Hematopoietic multipotent progenitor cell treated with erythropoietin and hydrocortisone succinate and interleukin-3 and kit ligand, for 8 days (in vitro differentiated cells): ENCODE data around the gene GJA4.
"Not testable (repeated sequence)": the region's sequence is repeated elsewhere in the genome, so short reads cannot be mapped to it uniquely, and the experiment has no call there.

Experiments used
- DNase-seq: peaks from one replicate; pipeline ENCODE4 v3.0.0-alpha.2; 2015

GJA4 gene

DNA sequence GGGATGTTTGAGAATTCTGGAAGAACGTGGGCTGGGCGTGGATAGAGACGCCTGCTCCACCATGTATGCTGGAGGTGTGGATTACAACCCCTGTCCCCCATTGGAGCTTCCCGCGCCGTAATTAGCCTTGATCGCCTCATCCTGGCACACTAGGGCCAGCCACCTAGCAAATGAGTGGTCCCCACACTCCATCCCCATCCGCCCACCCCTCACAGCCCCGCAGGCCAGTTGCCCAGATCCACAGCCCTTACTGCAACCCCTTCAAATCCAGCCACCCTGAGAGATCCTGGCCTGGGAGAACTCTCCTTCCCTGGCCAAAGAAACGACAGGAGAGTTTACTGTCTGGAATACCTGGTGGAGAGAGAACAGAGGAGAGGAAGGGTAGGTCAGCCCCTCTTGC is 375 bp upstream of the GJA4 start:
- no peak for DNase-seq

DNA sequence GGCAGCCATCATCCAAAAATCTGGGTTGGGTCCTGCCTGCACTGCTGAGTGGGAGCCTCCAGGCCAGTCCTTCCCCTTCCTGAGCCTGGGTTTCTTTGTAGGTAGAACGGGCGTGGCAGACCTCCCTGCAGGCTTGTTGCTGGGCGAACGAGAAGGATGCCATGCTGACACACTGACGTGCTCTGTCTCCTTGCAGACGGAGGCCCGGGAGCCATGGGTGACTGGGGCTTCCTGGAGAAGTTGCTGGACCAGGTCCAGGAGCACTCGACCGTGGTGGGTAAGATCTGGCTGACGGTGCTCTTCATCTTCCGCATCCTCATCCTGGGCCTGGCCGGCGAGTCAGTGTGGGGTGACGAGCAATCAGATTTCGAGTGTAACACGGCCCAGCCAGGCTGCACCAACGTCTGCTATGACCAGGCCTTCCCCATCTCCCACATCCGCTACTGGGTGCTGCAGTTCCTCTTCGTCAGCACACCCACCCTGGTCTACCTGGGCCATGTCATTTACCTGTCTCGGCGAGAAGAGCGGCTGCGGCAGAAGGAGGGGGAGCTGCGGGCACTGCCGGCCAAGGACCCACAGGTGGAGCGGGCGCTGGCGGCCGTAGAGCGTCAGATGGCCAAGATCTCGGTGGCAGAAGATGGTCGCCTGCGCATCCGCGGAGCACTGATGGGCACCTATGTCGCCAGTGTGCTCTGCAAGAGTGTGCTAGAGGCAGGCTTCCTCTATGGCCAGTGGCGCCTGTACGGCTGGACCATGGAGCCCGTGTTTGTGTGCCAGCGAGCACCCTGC is 1.4 kb downstream of the GJA4 start:
- no peak for DNase-seq

DNA sequence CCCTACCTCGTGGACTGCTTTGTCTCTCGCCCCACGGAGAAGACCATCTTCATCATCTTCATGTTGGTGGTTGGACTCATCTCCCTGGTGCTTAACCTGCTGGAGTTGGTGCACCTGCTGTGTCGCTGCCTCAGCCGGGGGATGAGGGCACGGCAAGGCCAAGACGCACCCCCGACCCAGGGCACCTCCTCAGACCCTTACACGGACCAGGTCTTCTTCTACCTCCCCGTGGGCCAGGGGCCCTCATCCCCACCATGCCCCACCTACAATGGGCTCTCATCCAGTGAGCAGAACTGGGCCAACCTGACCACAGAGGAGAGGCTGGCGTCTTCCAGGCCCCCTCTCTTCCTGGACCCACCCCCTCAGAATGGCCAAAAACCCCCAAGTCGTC is 2.0 kb downstream of the GJA4 start:
- no peak for DNase-seq

GRCh38 chr1:34795916-34796315 is 3.1 kb downstream of the GJA4 start:
- DNase-seq: no peak

DNA sequence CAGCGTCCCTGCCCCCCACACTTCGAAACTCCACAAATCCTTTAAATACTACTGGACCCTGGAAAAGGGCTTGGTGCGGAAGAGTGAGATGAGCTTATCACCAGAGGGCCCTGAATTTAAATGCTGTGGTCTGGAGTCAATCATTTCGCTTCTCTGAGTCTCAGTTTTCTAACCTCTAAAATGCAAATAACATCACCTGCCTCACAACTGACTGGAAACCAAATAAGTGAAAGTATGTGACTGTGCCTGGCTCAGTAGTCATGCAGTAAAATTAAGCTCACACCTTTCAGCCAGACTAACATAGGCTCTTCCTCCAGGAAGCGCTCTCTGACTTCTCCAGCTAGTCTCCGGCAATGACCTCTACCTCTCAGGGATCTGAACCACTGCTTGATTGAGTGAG is 4.2 kb downstream of the GJA4 start:
- DNase-seq: no peak

GRCh38 chr1:34800214-34800613 is 7.4 kb downstream of the GJA4 start:
- no peak for DNase-seq

- no peak for DNase-seq
These were observed 11.0 kb downstream of the GJA4 start for GRCh38 chr1:34803770-34804169.

DNA sequence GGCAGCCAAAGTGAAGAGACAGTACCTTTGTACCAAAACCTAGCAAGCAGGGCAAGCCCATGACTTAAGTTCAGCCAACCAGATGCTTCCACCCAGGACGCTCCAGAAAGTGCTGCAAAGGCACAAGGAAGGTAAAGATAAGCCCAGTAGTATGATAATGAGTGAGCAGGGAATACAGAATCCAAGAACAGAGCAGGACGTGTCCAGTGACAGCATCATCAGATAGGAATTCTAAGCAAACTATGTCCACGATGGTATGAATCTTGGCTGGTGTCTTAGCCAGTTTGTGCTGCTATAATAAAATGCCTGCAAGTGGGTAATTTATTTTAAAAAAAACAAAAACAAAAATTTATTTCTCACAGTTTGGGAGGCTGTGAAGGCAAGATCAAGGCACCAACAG is 13.6 kb downstream of the GJA4 start:
- DNase-seq: no peak

GRCh38 chr1:34808051-34808810 is 15.4 kb downstream of the GJA4 start:
- no peak for DNase-seq

- not testable (repeated sequence) for DNase-seq
These were observed 18.0 kb downstream of the GJA4 start for GRCh38 chr1:34810781-34811180.

GRCh38 chr1:34816332-34816731 is 23.5 kb downstream of the GJA4 start:
- no peak for DNase-seq

DNA sequence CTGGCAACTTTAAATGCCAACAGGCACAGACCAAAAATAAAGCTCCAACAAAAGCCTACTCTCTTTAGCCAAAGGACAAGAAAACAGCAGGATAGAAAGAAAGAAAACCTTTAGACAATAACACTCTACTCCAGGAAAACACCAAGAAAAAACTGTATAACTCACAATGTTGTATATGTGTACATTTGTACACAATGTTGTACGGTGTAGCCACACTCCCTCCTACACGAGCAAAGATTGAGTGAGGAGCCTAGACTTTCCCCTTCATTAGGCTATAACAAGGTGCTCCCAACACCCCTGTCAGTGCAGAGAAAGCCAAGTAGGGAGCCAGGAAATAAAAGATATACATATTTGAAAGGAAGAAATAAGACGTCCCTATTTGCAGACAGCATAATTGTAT is 24.0 kb downstream of the GJA4 start:
- DNase-seq: no peak

DNA sequence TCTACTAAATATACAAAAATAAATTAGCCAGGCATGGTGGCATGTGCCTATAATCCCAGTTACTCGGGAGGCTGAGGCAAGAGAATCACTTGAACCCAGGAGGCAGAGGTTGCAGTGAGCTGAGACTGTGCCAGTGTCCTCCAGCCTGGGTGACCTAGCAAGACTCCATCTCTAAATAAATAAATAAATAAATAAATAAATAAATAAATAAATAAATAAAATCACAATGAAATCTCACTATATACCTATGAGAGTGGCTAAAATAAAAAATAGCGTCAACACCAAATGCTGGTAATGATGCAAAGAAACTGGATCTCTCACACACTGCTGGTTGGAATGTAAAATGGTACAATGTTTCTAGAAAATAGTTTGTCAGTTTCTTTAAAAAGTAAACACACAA is 26.1 kb downstream of the GJA4 start:
- not testable (repeated sequence) for DNase-seq

DNA sequence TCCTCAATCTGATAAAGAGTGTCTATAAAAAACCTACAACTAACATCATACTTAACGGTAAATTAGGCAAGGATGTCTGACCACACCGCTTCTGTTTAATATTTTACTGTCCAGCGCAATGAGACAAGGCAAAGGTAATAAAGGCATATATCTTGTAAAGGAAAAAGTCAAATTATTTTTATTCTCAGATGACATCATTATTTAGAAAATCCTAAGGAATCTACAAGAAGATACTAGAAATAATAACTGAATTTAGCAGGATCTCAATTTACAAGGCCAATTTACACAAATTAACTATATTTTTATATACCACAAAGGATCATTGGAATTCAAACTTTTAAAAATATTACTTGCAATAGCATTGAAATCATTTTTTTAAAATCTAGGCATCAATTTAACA is 29.4 kb downstream of the GJA4 start:
- no peak for DNase-seq

GRCh38 chr1:34824817-34825454 is 32.1 kb downstream of the GJA4 start:
- DNase-seq: no peak

DNA sequence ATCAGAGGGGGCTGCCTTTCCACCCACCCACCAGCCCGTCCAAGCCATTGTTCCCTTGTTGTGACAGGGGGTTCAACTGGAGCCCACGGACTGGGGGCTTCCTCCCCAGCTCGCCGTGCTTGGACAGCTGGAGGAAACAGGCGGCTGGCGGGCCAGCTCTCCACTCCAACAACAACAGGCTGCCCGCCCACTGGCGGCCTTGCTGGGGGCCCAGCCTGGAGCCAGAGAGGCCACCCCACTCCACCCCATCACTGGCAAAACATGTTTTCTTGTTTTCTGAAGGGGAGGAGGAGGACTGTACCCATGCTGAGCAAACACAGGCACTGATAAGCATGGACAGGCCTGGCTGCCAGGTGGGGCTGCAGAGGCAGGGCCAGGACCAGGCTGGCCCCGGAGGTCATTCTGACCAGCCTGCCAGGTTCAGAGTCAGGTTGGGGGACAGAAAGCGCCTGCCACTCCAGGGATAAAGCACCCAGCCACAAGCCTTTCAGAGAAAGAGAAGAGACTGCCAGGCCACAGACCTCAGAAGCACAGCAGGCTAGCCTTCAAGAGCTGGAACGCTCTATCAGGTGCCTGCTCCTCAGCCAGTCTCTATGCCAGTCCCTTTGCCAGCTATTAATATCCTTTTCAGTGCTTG is 32.8 kb downstream of the GJA4 start:
- DNase-seq: peak; percentile 19

- no peak for DNase-seq
These were observed 34.6 kb downstream of the GJA4 start for GRCh38 chr1:34827341-34827941.

GRCh38 chr1:34828611-34829010 is 35.8 kb downstream of the GJA4 start:
- no peak for DNase-seq

GRCh38 chr1:34829250-34829649 is 36.5 kb downstream of the GJA4 start:
- peak; percentile 52 for DNase-seq

DNA sequence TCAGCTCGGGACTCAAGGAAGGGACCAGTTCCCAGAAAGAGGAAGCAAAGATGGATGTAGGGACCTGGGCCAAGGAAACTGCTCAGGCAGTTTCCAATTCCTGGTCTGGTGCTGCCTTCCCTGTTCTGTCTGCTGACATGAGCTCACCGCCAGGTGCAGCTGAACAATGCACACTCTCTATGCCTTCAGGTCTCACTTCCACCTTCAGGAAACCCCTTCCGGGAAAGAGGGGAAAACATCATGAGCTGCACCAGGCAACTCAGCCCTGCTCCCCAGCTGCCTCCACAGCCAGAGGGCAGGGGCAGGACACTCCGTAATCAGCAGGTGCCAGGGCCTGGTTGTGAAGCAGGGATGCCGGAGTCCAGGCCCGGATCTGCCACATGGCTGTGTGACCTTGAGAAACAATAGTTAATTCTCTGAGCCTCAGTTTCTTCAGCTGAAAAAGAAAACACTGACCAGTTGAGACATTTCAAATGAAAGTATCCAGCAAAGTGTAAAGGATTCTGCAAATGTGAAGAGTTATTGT is 39.0 kb downstream of the GJA4 start:
- no peak for DNase-seq

- DNase-seq: no peak
These were observed 40.9 kb downstream of the GJA4 start for GRCh38 chr1:34833711-34834110.

DNA sequence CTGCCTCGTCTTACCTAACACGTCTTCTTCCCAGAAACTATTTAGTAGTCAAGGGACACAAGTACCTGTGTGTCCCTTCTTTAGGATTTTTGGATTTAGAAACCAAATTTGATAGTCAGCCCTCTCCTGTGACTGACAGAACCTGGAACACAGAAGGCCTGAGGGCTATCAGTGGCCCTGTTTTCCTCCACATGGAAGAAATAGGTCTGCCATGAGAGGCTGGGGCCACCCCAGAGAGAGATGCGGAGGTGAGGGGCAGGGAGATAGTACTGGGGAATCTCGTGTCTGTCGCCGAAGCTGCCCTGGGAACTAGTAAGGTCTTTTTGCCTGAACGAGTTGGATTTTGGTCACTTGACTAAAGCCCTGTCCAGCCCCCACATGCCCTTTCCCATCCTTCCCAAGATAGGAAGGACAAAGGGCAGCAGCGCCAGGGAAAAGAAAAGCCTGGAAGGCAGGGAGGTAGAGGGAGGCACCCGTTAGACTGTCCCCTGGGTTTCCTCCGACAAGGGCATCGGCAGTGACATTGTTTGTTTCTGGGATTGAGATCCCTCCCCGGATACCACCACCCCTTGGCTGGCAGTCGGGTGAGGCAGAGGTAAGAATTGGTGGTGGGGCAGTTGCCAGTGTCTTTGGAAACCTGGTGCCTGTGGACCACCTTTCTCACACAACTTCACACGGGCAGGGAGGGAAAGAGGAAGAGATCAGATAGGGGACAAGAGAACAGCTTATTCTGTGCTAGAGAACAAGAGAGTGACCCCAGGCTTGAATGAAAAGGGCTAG is 46.9 kb downstream of the GJA4 start:
- no peak for DNase-seq
